Measurements from ENCODE around the gene CDH7.

CDH7 gene

GRCh38 chr18:65735155-65735554, 15.7 kb upstream of the CDH7 start:
- H3K4me1 ChIP-seq (ENCODE audit: control extremely low read depth in 1 of 4, control insufficient read depth in 4 of 4, insufficient read depth in 4 of 4, low read length in 3 of 4): peaks cover 0 to 8% (median 2%) of the 10 kb centered on the region in 4 experiments
- POLR2A ChIA-PET: no interaction called here
- DNase-seq: peak in 1 of 3 donors; percentile 60
- no peaks in the 10 kb centered on the region for H3K9me3 ChIP-seq (ENCODE audit: control extremely low read depth in 1 of 5, control insufficient read depth in 4 of 5, insufficient read depth in 2 of 5, low read depth in 1 of 5, low read length in 4 of 5)
- H3K4me3 ChIP-seq (ENCODE audit: control insufficient read depth in 1 of 7, extremely low read depth in 1 of 7, insufficient read depth in 4 of 7, low read depth in 2 of 7, low read length in 6 of 7): no peak overlapping the region
- H3K27ac ChIP-seq (ENCODE audit: insufficient read depth in 1 of 2, low read depth in 1 of 2, low read length in 2 of 2, poor library complexity in 1 of 2, severe bottlenecking in 2 of 2): no peak overlapping the region
- no CpG with 5 or more reads among the region's 3 CpGs for WGBS (ENCODE audit: insufficient coverage)
- no peaks in the 10 kb centered on the region for H3K36me3 ChIP-seq (ENCODE audit: control insufficient read depth in 4 of 4, insufficient read depth in 4 of 4, low read length in 3 of 4)
- H3K27me3 ChIP-seq (replicated peaks in 2 of 5; ENCODE audit: control insufficient read depth in 4 of 5, insufficient read depth in 5 of 5, low read length in 4 of 5): no peaks in the 10 kb centered on the region
- CTCF ChIA-PET: interaction anchor here (1.4 kb wide), 1 partner anchor 17 kb away, joined by 4 read pairs; no protein-coding TSS in a partner anchor

DNA sequence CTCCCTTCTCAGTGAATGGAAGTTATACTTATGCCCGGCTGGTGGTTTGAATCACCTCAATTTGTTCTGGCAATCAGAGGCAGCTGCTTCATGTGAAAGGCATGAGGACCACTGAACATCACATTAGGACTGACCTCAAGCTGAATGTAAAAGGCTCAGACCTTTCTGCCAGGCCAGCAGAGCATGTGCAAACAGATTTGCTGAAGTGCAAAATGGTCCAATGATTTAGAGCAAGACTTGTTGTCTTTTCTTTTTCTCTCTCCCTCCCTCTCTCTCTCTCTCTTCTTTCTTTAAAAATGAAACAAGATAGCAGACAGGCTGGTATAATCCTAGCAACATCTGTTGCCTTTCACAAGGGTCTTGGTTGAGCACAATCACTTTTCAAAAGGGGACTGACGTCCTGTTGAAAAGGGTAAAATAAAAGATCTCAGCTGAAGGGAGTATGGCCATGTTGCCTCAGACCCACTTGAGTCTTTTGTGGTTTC, 13.3 kb upstream of the CDH7 start:
- H3K27ac ChIP-seq (ENCODE audit: insufficient read depth in 1 of 2, low read depth in 1 of 2, low read length in 2 of 2, poor library complexity in 1 of 2, severe bottlenecking in 2 of 2): no peak overlapping the region
- peaks cover 0 to 8% (median 2%) of the 10 kb centered on the region in 4 experiments for H3K4me1 ChIP-seq (ENCODE audit: control extremely low read depth in 1 of 4, control insufficient read depth in 4 of 4, insufficient read depth in 4 of 4, low read length in 3 of 4)
- CTCF ChIA-PET: interaction anchor here (0.7 to 1.2 kb wide), 3 partner anchors 12 to 16 kb away, joined by 3 to 4 read pairs (median 3); no protein-coding TSS in a partner anchor
- H3K4me3 ChIP-seq (ENCODE audit: control insufficient read depth in 1 of 7, extremely low read depth in 1 of 7, insufficient read depth in 4 of 7, low read depth in 2 of 7, low read length in 6 of 7): no peak overlapping the region
- no peaks in the 10 kb centered on the region for H3K27me3 ChIP-seq (replicated peaks in 2 of 5; ENCODE audit: control insufficient read depth in 4 of 5, insufficient read depth in 5 of 5, low read length in 4 of 5)
- DNase-seq: peak in 1 of 3 donors; percentile 46
- no peaks in the 10 kb centered on the region for H3K9me3 ChIP-seq (ENCODE audit: control extremely low read depth in 1 of 5, control insufficient read depth in 4 of 5, insufficient read depth in 2 of 5, low read depth in 1 of 5, low read length in 4 of 5)
- POLR2A ChIA-PET: no interaction called here
- WGBS (ENCODE audit: insufficient coverage): 100% methylated on average over 1 of the region's 2 CpGs
- no peaks in the 10 kb centered on the region for H3K36me3 ChIP-seq (ENCODE audit: control insufficient read depth in 4 of 4, insufficient read depth in 4 of 4, low read length in 3 of 4)

DNA sequence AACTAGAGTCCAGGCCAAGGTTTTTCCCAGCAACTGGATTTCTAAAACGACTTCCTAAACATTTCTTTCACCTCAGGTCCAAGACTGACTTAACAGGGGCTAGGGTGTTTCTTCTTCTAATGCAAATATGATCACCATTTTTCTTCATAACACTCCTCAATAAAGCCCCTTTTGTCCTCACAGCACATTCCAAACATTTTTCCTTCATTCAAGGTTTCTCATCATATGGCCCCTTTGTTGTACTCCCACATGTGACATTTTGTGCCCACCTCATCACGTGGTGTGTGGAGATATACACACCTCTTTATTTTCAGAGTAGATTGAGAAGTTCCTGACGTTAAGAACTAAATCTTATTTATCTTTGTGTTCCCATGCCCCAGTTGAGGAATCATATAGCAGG, 3.9 kb upstream of the CDH7 start:
- no peak for DNase-seq
- Histone ChIP-seq H3K36me3 (ENCODE audit: control insufficient read depth in 4 of 4, insufficient read depth in 4 of 4, low read length in 3 of 4) (no peaks in the 10 kb centered on the region), H3K27me3 (replicated peaks in 2 of 5; ENCODE audit: control insufficient read depth in 4 of 5, insufficient read depth in 5 of 5, low read length in 4 of 5) (peaks cover 0 to 20% (median 5%) of the 10 kb centered on the region in 5 experiments), H3K4me3 (ENCODE audit: control insufficient read depth in 1 of 7, extremely low read depth in 1 of 7, insufficient read depth in 4 of 7, low read depth in 2 of 7, low read length in 6 of 7) (no peak overlapping the region), H3K9me3 (ENCODE audit: control extremely low read depth in 1 of 5, control insufficient read depth in 4 of 5, insufficient read depth in 2 of 5, low read depth in 1 of 5, low read length in 4 of 5) (no peaks in the 10 kb centered on the region), H3K27ac (ENCODE audit: insufficient read depth in 1 of 2, low read depth in 1 of 2, low read length in 2 of 2, poor library complexity in 1 of 2, severe bottlenecking in 2 of 2) (no peak overlapping the region), H3K4me1 (ENCODE audit: control extremely low read depth in 1 of 4, control insufficient read depth in 4 of 4, insufficient read depth in 4 of 4, low read length in 3 of 4) (peaks cover 0 to 21% (median 11%) of the 10 kb centered on the region in 4 experiments)
- CTCF ChIA-PET: no interaction called here
- 93% methylated on average over 2 of the region's 3 CpGs for WGBS (ENCODE audit: insufficient coverage)
- POLR2A ChIA-PET: no interaction called here

- 40% methylated on average over 2 of the region's 2 CpGs for WGBS (ENCODE audit: insufficient coverage)
- Histone ChIP-seq H3K36me3 (ENCODE audit: control insufficient read depth in 4 of 4, insufficient read depth in 4 of 4, low read length in 3 of 4) (no peaks in the 10 kb centered on the region), H3K27ac (ENCODE audit: insufficient read depth in 1 of 2, low read depth in 1 of 2, low read length in 2 of 2, poor library complexity in 1 of 2, severe bottlenecking in 2 of 2) (no peak overlapping the region), H3K9me3 (ENCODE audit: control extremely low read depth in 1 of 5, control insufficient read depth in 4 of 5, insufficient read depth in 2 of 5, low read depth in 1 of 5, low read length in 4 of 5) (no peaks in the 10 kb centered on the region), H3K27me3 (replicated peaks in 2 of 5; ENCODE audit: control insufficient read depth in 4 of 5, insufficient read depth in 5 of 5, low read length in 4 of 5) (peaks cover 0 to 20% (median 5%) of the 10 kb centered on the region in 5 experiments), H3K4me3 (ENCODE audit: control insufficient read depth in 1 of 7, extremely low read depth in 1 of 7, insufficient read depth in 4 of 7, low read depth in 2 of 7, low read length in 6 of 7) (no peak overlapping the region), H3K4me1 (ENCODE audit: control extremely low read depth in 1 of 4, control insufficient read depth in 4 of 4, insufficient read depth in 4 of 4, low read length in 3 of 4) (peaks cover 0 to 35% (median 12%) of the 10 kb centered on the region in 4 experiments)
- no peak for DNase-seq
- POLR2A ChIA-PET: interaction anchor here (0.6 kb wide), 1 partner anchor 1144 kb away, joined by 3 read pairs; no protein-coding TSS in a partner anchor
- CTCF ChIA-PET: no interaction called here
These were observed 2.5 kb upstream of the CDH7 start for GRCh38 chr18:65748321-65748720.

- ChIA-PET CTCF (interaction anchor here (1.5 kb wide), 1 partner anchor 22 kb away, joined by 4 read pairs; no protein-coding TSS in a partner anchor), POLR2A (interaction anchor here (0.6 kb wide), 1 partner anchor 42 kb away, joined by 4 read pairs; no protein-coding TSS in a partner anchor)
- Histone ChIP-seq H3K27ac (ENCODE audit: insufficient read depth in 1 of 2, low read depth in 1 of 2, low read length in 2 of 2, poor library complexity in 1 of 2, severe bottlenecking in 2 of 2) (no peak overlapping the region), H3K36me3 (ENCODE audit: control insufficient read depth in 4 of 4, insufficient read depth in 4 of 4, low read length in 3 of 4) (no peaks in the 10 kb centered on the region), H3K27me3 (replicated peaks in 2 of 5; ENCODE audit: control insufficient read depth in 4 of 5, insufficient read depth in 5 of 5, low read length in 4 of 5) (peaks cover 0 to 20% (median 5%) of the 10 kb centered on the region in 5 experiments), H3K4me1 (ENCODE audit: control extremely low read depth in 1 of 4, control insufficient read depth in 4 of 4, insufficient read depth in 4 of 4, low read length in 3 of 4) (peaks cover 0 to 47% (median 15%) of the 10 kb centered on the region in 4 experiments), H3K9me3 (ENCODE audit: control extremely low read depth in 1 of 5, control insufficient read depth in 4 of 5, insufficient read depth in 2 of 5, low read depth in 1 of 5, low read length in 4 of 5) (no peaks in the 10 kb centered on the region), H3K4me3 (ENCODE audit: control insufficient read depth in 1 of 7, extremely low read depth in 1 of 7, insufficient read depth in 4 of 7, low read depth in 2 of 7, low read length in 6 of 7) (peak overlapping the region in 6 of 7 experiments; percentile 20 to 92 (median 68))
- peak in 2 of 3 donors; percentile 27 to 52 for DNase-seq
- WGBS (ENCODE audit: insufficient coverage): no CpG with 5 or more reads among the region's 8 CpGs
These were observed 971 bp upstream of the CDH7 start for GRCh38 chr18:65749841-65750240.

- peaks cover 0 to 18% (median 5%) of the 10 kb centered on the region in 5 experiments for H3K27me3 ChIP-seq (replicated peaks in 2 of 5; ENCODE audit: control insufficient read depth in 4 of 5, insufficient read depth in 5 of 5, low read length in 4 of 5)
- H3K4me1 ChIP-seq (ENCODE audit: control extremely low read depth in 1 of 4, control insufficient read depth in 4 of 4, insufficient read depth in 4 of 4, low read length in 3 of 4): peaks cover 0 to 57% (median 15%) of the 10 kb centered on the region in 4 experiments
- no peaks in the 10 kb centered on the region for H3K9me3 ChIP-seq (ENCODE audit: control extremely low read depth in 1 of 5, control insufficient read depth in 4 of 5, insufficient read depth in 2 of 5, low read depth in 1 of 5, low read length in 4 of 5)
- ChIA-PET POLR2A (no interaction called here), CTCF (interaction anchor here (1.2 to 1.5 kb wide), 4 partner anchors 8 to 24 kb away, joined by 3 to 4 read pairs (median 4); no protein-coding TSS in a partner anchor)
- no peak overlapping the region for H3K27ac ChIP-seq (ENCODE audit: insufficient read depth in 1 of 2, low read depth in 1 of 2, low read length in 2 of 2, poor library complexity in 1 of 2, severe bottlenecking in 2 of 2)
- WGBS (ENCODE audit: insufficient coverage): 1% methylated on average over 39 of the region's 42 CpGs
- H3K4me3 ChIP-seq (ENCODE audit: control insufficient read depth in 1 of 7, extremely low read depth in 1 of 7, insufficient read depth in 4 of 7, low read depth in 2 of 7, low read length in 6 of 7): peak overlapping the region; percentile 20 to 92 (median 68)
- DNase-seq: peak in 2 of 3 donors; percentile 61 to 75
- no peaks in the 10 kb centered on the region for H3K36me3 ChIP-seq (ENCODE audit: control insufficient read depth in 4 of 4, insufficient read depth in 4 of 4, low read length in 3 of 4)
These were observed 608 bp downstream of the CDH7 start for GRCh38 chr18:65751155-65752085.
